Activated naive CD8-positive, alpha-beta T cell treated with anti-CD3 and anti-CD28 coated beads, Interleukin-2, amount 10 ng/mL, durations not matched to agents 7 days and 5 days (primary cell): ENCODE data around the gene GSG1. TPM values are rescaled to one million over a fixed set of nuclear protein-coding genes. Genes with fewer than 3 reads are reported as not detected.
"Not testable (repeated sequence)": the region's sequence is repeated elsewhere in the genome, so short reads cannot be mapped to it uniquely, and the experiment has no call there.

ENCODE experiments used
- ATAC-seq: fragments of 150-1000 bp; cut with Tn5 transposase; one replicate; pipeline ENCODE4 v1.10.0; 2021; ENCODE audit warnings: low read depth, moderate library complexity
- POLR2A ChIA-PET: fragments of 350-600 bp; sonication (Branson Sonifier 250); formaldehyde crosslinking; loops from one replicate; lab custom pipeline; 2021; ENCODE audit warnings: antibody characterized with exemption; lab: Charles Lee
- DNase-seq: peaks from one replicate; pipeline ENCODE4 v3.0.0; 2021
- H3K27ac Mint-ChIP-seq: one replicate; pipeline ENCODE4 v1.8.0; 2022; ENCODE audit warnings: mild to moderate bottlenecking, mixed read lengths
- H3K27me3 Mint-ChIP-seq: one replicate; pipeline ENCODE4 v1.8.0; 2022; ENCODE audit warnings: mild to moderate bottlenecking, moderate library complexity, mixed read lengths
- H3K36me3 Mint-ChIP-seq: one replicate; pipeline ENCODE4 v1.8.0; 2021; ENCODE audit warnings: mild to moderate bottlenecking, mixed read lengths
- H3K4me1 Mint-ChIP-seq: one replicate; pipeline ENCODE4 v1.8.0; 2021; ENCODE audit warnings: mixed read lengths
- H3K4me3 Mint-ChIP-seq: one replicate; pipeline ENCODE4 v1.8.0; 2022; ENCODE audit warnings: mild to moderate bottlenecking, moderate library complexity, mixed read lengths
- H3K9me3 Mint-ChIP-seq: one replicate; pipeline ENCODE4 v1.8.0; 2021; ENCODE audit warnings: mixed read lengths
- total RNA-seq, 2 experiments: library from RNA; stranded (reverse); gene quantifications; one replicate each; pipeline ENCODE4 v1.2.3, GENCODE V29; 2021

Gene GSG1
- total RNA-seq, 2 experiments from 2014 or later, result not detected

DNA sequence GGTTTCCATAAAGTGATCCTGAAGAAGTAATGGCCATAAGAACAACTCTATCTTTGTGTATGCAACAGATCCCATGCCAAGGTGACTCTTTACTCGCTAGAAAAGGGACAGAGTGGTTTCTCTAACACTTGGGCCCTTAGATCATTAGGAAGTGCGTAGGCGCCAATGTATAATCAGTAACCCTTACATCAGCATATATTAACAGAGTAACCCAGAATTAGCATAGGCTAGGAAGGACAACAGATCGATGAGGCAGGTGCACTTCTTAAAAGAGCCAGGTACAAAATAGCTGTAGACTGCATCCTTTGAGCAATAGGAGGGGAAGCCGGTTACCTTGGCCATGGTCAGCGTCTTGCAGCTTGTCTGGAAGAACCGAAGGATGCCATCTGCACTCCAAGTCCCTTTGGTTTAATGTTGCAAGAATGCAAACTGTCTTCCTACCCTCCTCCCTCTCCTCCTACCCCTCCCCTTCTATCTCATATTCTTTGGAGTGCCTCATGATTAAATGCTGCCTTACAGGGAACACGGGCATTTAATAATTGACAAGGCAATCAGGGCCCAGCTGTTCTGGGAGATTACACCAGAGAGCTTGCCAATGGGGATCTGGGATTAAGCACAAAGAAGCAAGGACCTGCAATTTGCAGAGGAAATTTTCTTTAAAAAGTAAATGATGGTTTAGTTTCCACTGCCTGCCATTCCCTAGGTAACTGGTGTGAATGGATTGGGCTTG lies 8.0 kb downstream of the GSG1 start:
- no peak overlapping the region for H3K27ac Mint-ChIP-seq
- DNase-seq, result no peak
- H3K4me3 Mint-ChIP-seq, result no peak overlapping the region
- POLR2A ChIA-PET, result no interaction called here
- no peaks in the 10 kb centered on the region for H3K9me3 Mint-ChIP-seq
- H3K27me3 Mint-ChIP-seq, result peaks cover 2% of the 10 kb centered on the region
- H3K36me3 Mint-ChIP-seq, result no peaks in the 10 kb centered on the region
- ATAC-seq, result no peak
- peaks cover 24% of the 10 kb centered on the region for H3K4me1 Mint-ChIP-seq

GRCh38 chr12:13094367-13094766 lies 9.1 kb downstream of the GSG1 start:
- POLR2A ChIA-PET, result no interaction called here
- no peak for DNase-seq
- no peaks in the 10 kb centered on the region for H3K36me3 Mint-ChIP-seq
- no peak overlapping the region for H3K27ac Mint-ChIP-seq
- H3K4me1 Mint-ChIP-seq, result peaks cover 18% of the 10 kb centered on the region
- peaks cover 2% of the 10 kb centered on the region for H3K27me3 Mint-ChIP-seq
- ATAC-seq, result no peak
- no peak overlapping the region for H3K4me3 Mint-ChIP-seq
- H3K9me3 Mint-ChIP-seq, result no peaks in the 10 kb centered on the region

- Mint-ChIP-seq H3K4me3 (no peak overlapping the region), H3K9me3 (no peaks in the 10 kb centered on the region), H3K4me1 (peaks cover 12% of the 10 kb centered on the region), H3K27me3 (peaks cover 2% of the 10 kb centered on the region), H3K27ac (no peak overlapping the region), H3K36me3 (no peaks in the 10 kb centered on the region)
- no peak for ATAC-seq
- POLR2A ChIA-PET, result no interaction called here
- DNase-seq, result no peak
Observed at GRCh38 chr12:13093848-13094220, 9.6 kb downstream of the GSG1 start.

- H3K9me3 Mint-ChIP-seq, result no peaks in the 10 kb centered on the region
- no peak for ATAC-seq
- no peak for DNase-seq
- POLR2A ChIA-PET, result no interaction called here
- H3K4me3 Mint-ChIP-seq, result no peak overlapping the region
- H3K36me3 Mint-ChIP-seq, result no peaks in the 10 kb centered on the region
- no peak overlapping the region for H3K27ac Mint-ChIP-seq
- peaks cover 2% of the 10 kb centered on the region for H3K27me3 Mint-ChIP-seq
- H3K4me1 Mint-ChIP-seq, result peaks cover 7% of the 10 kb centered on the region
Observed at GRCh38 chr12:13093191-13093847, 10.1 kb downstream of the GSG1 start.

DNA sequence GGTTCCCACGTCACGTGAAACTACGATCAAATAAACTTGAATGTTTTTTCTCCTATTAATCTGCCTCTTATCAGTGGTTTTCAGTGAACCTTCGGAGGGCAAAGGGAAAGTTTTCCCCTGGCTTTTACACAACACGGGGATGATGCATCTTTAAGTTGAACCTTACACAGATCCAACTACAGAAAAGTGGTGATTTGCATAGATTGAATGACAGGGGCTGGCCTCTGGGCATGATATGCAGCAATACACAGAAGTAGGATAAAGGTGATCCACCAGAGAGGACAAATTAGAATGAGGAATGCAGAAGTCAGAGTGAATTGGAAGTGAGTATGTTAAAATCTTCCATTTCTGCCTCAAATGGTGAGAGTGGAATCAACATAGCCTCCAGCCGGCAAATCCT lies 11.6 kb downstream of the GSG1 start:
- Mint-ChIP-seq H3K9me3 (no peaks in the 10 kb centered on the region), H3K27ac (no peak overlapping the region), H3K4me1 (peaks cover 3% of the 10 kb centered on the region), H3K4me3 (no peak overlapping the region), H3K36me3 (no peaks in the 10 kb centered on the region), H3K27me3 (peaks cover 2% of the 10 kb centered on the region)
- ATAC-seq, result no peak
- DNase-seq, result no peak
- POLR2A ChIA-PET, result no interaction called here

DNA sequence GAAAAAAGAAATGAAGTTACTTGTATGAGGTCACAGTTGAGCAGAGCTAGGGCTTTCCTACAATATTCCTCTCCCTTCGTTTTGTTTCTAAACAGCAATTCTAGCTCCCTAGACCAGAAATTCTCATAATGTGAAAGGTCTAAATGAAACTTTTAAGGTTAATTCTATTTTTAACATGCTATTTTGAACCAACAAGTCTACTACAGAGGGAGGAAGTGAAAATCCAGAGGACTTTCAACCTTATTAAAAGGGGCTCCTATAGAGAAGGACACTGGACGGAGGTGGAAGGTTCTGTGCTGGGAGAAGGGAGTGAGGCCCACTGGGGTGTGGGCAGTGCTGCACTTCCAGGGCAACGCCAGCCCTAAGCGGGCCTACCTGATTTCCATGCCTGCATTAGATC lies 13.4 kb downstream of the GSG1 start:
- no peak overlapping the region for H3K4me3 Mint-ChIP-seq
- POLR2A ChIA-PET, result no interaction called here

GRCh38 chr12:13088496-13088895 lies 15.0 kb downstream of the GSG1 start:
- no peaks in the 10 kb centered on the region for H3K9me3 Mint-ChIP-seq
- H3K4me1 Mint-ChIP-seq, result peaks cover 1% of the 10 kb centered on the region
- no peaks in the 10 kb centered on the region for H3K27me3 Mint-ChIP-seq
- POLR2A ChIA-PET, result no interaction called here
- H3K36me3 Mint-ChIP-seq, result peaks cover 2% of the 10 kb centered on the region
- no peak for DNase-seq
- no peak overlapping the region for H3K27ac Mint-ChIP-seq
- ATAC-seq, result no peak
- H3K4me3 Mint-ChIP-seq, result no peak overlapping the region

More for the DNA sequence above, 13.4 kb downstream of the GSG1 start:
- Mint-ChIP-seq H3K27ac (no peak overlapping the region), H3K9me3 (no peaks in the 10 kb centered on the region), H3K27me3 (peaks cover 2% of the 10 kb centered on the region), H3K36me3 (peaks cover 2% of the 10 kb centered on the region), H3K4me1 (peaks cover 3% of the 10 kb centered on the region)
- ATAC-seq (no peak), DNase-seq (no peak)

DNA sequence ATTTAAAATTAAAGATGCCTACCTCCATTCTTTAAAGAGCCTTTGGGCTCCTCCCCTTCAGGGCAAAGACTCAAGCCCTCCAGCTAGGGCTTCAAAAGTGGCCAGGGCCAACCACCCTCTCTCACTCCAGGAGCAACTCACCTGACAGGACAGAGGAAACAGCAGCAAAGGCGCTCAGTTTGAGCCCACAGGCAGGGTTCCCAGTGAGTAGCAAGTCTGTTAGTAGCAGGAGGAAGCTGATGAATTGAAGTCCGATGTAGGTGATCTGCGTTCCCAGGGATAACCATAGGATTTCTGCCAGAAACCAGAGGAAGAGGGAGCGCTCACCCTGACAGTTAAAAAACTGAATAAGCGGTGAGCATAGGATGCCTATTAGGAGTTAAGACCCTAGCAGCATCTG lies 15.7 kb downstream of the GSG1 start:
- H3K4me3 Mint-ChIP-seq, result no peak overlapping the region
- POLR2A ChIA-PET, result no interaction called here
- H3K36me3 Mint-ChIP-seq, result peaks cover 2% of the 10 kb centered on the region
- H3K4me1 Mint-ChIP-seq, result peaks cover 1% of the 10 kb centered on the region
- H3K27ac Mint-ChIP-seq, result no peak overlapping the region
- no peaks in the 10 kb centered on the region for H3K27me3 Mint-ChIP-seq
- ATAC-seq, result no peak
- no peaks in the 10 kb centered on the region for H3K9me3 Mint-ChIP-seq
- no peak for DNase-seq

- Mint-ChIP-seq H3K27ac (no peak overlapping the region), H3K4me3 (no peak overlapping the region), H3K36me3 (peaks cover 2% of the 10 kb centered on the region), H3K9me3 (no peaks in the 10 kb centered on the region), H3K4me1 (peaks cover 1% of the 10 kb centered on the region), H3K27me3 (no peaks in the 10 kb centered on the region)
- POLR2A ChIA-PET, result no interaction called here
- DNase-seq (no peak), ATAC-seq (no peak)
Observed at GRCh38 chr12:13085968-13086686, 17.3 kb downstream of the GSG1 start.

DNA sequence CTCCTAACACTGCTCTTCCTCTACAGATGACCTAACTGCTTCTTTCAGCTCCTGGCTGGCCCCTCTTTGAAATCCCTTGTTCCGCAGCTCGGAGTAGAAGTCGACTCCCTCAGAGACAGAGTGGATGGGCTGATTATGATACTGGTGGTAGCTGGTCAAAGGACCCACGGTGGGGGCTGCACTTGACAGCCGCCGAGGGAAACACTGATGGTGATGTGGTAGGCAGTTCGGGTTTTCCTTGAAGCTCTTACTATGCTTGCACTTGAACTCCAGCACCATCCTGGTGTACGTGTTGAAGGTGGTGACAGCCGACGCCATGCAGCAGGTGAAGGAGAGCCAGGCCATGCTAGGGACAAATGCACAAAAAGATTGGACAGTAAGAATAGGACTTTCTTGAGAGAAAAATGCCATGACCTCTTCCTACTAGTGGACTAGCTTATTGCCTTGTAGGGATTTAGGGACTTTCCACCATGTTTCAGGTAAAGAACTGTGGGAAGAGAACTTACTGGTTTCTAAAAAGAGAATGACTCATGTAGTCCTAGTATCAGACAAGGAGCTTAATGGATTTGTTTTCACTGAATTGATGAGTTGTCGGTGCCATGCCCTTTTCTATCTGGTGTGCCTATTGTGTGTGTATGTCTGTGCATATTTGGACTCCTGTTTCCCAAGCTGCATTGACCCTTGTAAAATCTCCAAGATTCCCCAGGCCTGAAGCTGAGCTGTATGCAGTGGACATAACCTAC lies 18.4 kb downstream of the GSG1 start:
- H3K27me3 Mint-ChIP-seq, result no peaks in the 10 kb centered on the region
- POLR2A ChIA-PET, result no interaction called here
- H3K4me3 Mint-ChIP-seq, result no peak overlapping the region
- no peaks in the 10 kb centered on the region for H3K9me3 Mint-ChIP-seq
- DNase-seq (no peak), ATAC-seq (no peak)
- peaks cover 1% of the 10 kb centered on the region for H3K4me1 Mint-ChIP-seq
- H3K36me3 Mint-ChIP-seq, result peaks cover 7% of the 10 kb centered on the region
- H3K27ac Mint-ChIP-seq, result no peak overlapping the region

DNA sequence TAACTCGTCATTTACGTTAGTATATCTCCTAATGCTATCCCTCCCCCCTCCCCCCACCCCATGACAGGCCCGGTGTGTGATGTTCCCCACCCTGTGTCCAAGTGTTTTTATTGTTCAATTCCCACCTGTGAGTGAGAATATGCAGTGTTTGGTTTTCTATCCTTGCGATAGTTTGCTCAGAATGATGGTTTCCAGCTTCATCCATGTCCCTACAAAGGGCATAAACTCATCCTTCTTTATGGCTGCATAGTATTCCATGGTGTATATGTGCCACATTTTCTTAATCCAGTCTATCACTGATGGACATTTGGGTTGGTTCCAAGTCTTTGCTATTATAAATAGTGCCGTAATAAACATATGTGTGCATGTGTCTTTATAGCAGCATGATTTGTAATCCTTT lies 19.8 kb downstream of the GSG1 start:
- H3K4me3 Mint-ChIP-seq, POLR2A ChIA-PET, DNase-seq, H3K9me3 Mint-ChIP-seq, ATAC-seq, H3K36me3 Mint-ChIP-seq, H3K27ac Mint-ChIP-seq, H3K27me3 Mint-ChIP-seq, H3K4me1 Mint-ChIP-seq: not testable (repeated sequence)

GRCh38 chr12:13082861-13083260 lies 20.6 kb downstream of the GSG1 start:
- ATAC-seq (no peak), DNase-seq (no peak)
- peaks cover 1% of the 10 kb centered on the region for H3K4me1 Mint-ChIP-seq
- no peaks in the 10 kb centered on the region for H3K9me3 Mint-ChIP-seq
- POLR2A ChIA-PET, result no interaction called here
- H3K4me3 Mint-ChIP-seq, result no peak overlapping the region
- no peaks in the 10 kb centered on the region for H3K27me3 Mint-ChIP-seq
- no peak overlapping the region for H3K27ac Mint-ChIP-seq
- H3K36me3 Mint-ChIP-seq, result peaks cover 7% of the 10 kb centered on the region

- Mint-ChIP-seq H3K36me3 (peaks cover 7% of the 10 kb centered on the region), H3K27me3 (no peaks in the 10 kb centered on the region), H3K27ac (no peak overlapping the region), H3K9me3 (no peaks in the 10 kb centered on the region), H3K4me1 (peaks cover 1% of the 10 kb centered on the region), H3K4me3 (no peak overlapping the region)
- DNase-seq, result no peak
- POLR2A ChIA-PET, result no interaction called here
- ATAC-seq, result no peak
Observed at GRCh38 chr12:13080266-13080665, 23.2 kb downstream of the GSG1 start.
